Measurements from ENCODE around the gene DPP6.

Gene DPP6

GRCh38 chr7:154431045-154431444 lies 378.8 kb downstream of the DPP6 start:
- no peak overlapping the region for H3K4me3 ChIP-seq
- no peak overlapping the region for H3K27ac ChIP-seq

GRCh38 chr7:154433632-154434598 lies 381.7 kb downstream of the DPP6 start:
- Histone ChIP-seq H3K4me3 (no peak overlapping the region), H3K27ac (no peak overlapping the region)

- Histone ChIP-seq H3K27ac (no peak overlapping the region), H3K4me3 (no peak overlapping the region)
Observed at GRCh38 chr7:154436560-154436959, 384.4 kb downstream of the DPP6 start.

GRCh38 chr7:154437234-154437633 lies 385.0 kb downstream of the DPP6 start:
- Histone ChIP-seq H3K4me3 (no peak overlapping the region), H3K27ac (no peak overlapping the region)

- H3K4me3 ChIP-seq, result no peak overlapping the region
- H3K27ac ChIP-seq, result no peak overlapping the region
Observed at GRCh38 chr7:154438571-154439367, 386.6 kb downstream of the DPP6 start.

GRCh38 chr7:154440058-154440457 lies 387.9 kb downstream of the DPP6 start:
- Histone ChIP-seq H3K4me3 (no peak overlapping the region), H3K27ac (no peak overlapping the region)

- Histone ChIP-seq H3K4me3 (no peak overlapping the region), H3K27ac (no peak overlapping the region)
Observed at GRCh38 chr7:154440651-154441050, 388.5 kb downstream of the DPP6 start.

- Histone ChIP-seq H3K4me3 (no peak overlapping the region), H3K27ac (no peak overlapping the region)
Observed at GRCh38 chr7:154441811-154442210, 389.6 kb downstream of the DPP6 start.

GRCh38 chr7:154442939-154443338 lies 390.7 kb downstream of the DPP6 start:
- H3K27ac ChIP-seq, result no peak overlapping the region

GRCh38 chr7:154450451-154450850 lies 398.3 kb downstream of the DPP6 start:
- Histone ChIP-seq H3K27ac (no peak overlapping the region), H3K4me3 (no peak overlapping the region)

More at GRCh38 chr7:154442939-154443338, 390.7 kb downstream of the DPP6 start:
- no peak overlapping the region for H3K4me3 ChIP-seq

- Histone ChIP-seq H3K27ac (no peak overlapping the region), H3K4me3 (no peak overlapping the region)
Observed at GRCh38 chr7:154451480-154452457, 399.6 kb downstream of the DPP6 start.

GRCh38 chr7:154463794-154464193 lies 411.6 kb downstream of the DPP6 start:
- H3K27ac ChIP-seq, result no peak overlapping the region
- H3K4me3 ChIP-seq, result no peak overlapping the region

GRCh38 chr7:154469652-154470051 lies 417.5 kb downstream of the DPP6 start:
- H3K4me3 ChIP-seq, result no peak overlapping the region
- H3K27ac ChIP-seq, result no peak overlapping the region

GRCh38 chr7:154472343-154472742 lies 420.1 kb downstream of the DPP6 start:
- Histone ChIP-seq H3K27ac (no peak overlapping the region), H3K4me3 (no peak overlapping the region)

- Histone ChIP-seq H3K27ac (no peak overlapping the region), H3K4me3 (no peak overlapping the region)
Observed at GRCh38 chr7:154473360-154473759, 421.2 kb downstream of the DPP6 start.

GRCh38 chr7:154474903-154475520 lies 422.8 kb downstream of the DPP6 start:
- Histone ChIP-seq H3K4me3 (no peak overlapping the region), H3K27ac (no peak overlapping the region)

- H3K4me3 ChIP-seq, result no peak overlapping the region
Observed at GRCh38 chr7:154475864-154476263, 423.7 kb downstream of the DPP6 start.

GRCh38 chr7:154480817-154481216 lies 428.6 kb downstream of the DPP6 start:
- H3K4me3 ChIP-seq, result no peak overlapping the region
- no peak overlapping the region for H3K27ac ChIP-seq

More at GRCh38 chr7:154475864-154476263, 423.7 kb downstream of the DPP6 start:
- H3K27ac ChIP-seq, result no peak overlapping the region

GRCh38 chr7:154482863-154483262 lies 430.7 kb downstream of the DPP6 start:
- Histone ChIP-seq H3K27ac (no peak overlapping the region), H3K4me3 (no peak overlapping the region)
